K562 (cell line): ENCODE results near the gene SYCN. TPM values are rescaled to one million over a fixed set of nuclear protein-coding genes. Genes with fewer than 3 reads are reported as not detected.
A peak's percentile ranks its signal among the peaks of the same experiment; 100 is the strongest.

Experiments used
- ATAC-seq: fragments of 200-7000 bp; cut with Tn5 transposase; 3 replicates; pipeline ENCODE4 v1.9.1; 2020; ENCODE audit warnings: moderate library complexity
- BruUV-seq: library from RNA; stranded (reverse); fragments of 400-500 nt; replicated peaks from 2 replicates; lab custom pipeline; 2021; lab: Mats Ljungman, UMichigan
- CTCF ChIA-PET: fragments of 300-600 bp; formaldehyde crosslinking; extraction: SDS; loops from one replicate; lab custom pipeline; 2021; ENCODE audit warnings: low intra/inter-chr PET ratio; lab: Yijun Ruan, JAX
- POLR2A ChIA-PET: fragments of 300-600, 350-650 bp; sonication (Branson Sonifier 250); formaldehyde crosslinking; extraction: SDS; loops from one replicate; lab custom pipeline; 2021; ENCODE audit warnings: antibody characterized with exemption, inconsistent platforms; lab: Yijun Ruan, JAX
- DNase-seq, 4 experiments: peaks; one replicate each; pipeline versions ENCODE4 v3.0.0 to v3.0.0-alpha.2; 2011 to 2018; ENCODE audit warnings: low spot score in 3 of 4, mixed read lengths in 3 of 4; ENCODE audit errors: extremely low read depth in 1 of 4
- FAIRE-seq: peaks from 2 replicates; lab custom pipeline; 2011; peaks lifted over from hg19 to GRCh38; lab: Jason Lieb, UNC
- H2AFZ ChIP-seq: 2 replicates; pipeline ENCODE4 v1.6.0; 2011; ENCODE audit warnings: low read depth, low read length, control low read depth, inconsistent platforms
- H3K27ac ChIP-seq: fragments of 200-600 bp; 3 replicates; pipeline ENCODE4 v1.8.0; 2011; ENCODE audit warnings: low read depth, mild to moderate bottlenecking, control low read depth, inconsistent platforms, low read length, moderate library complexity, mixed read lengths; ENCODE audit errors: extremely low read depth
- H3K27me3 ChIP-seq, 2 experiments: fragments of 300-600 bp in 1 of 2; 2 replicates in 1 of 2; 3 replicates in 1 of 2; pipeline versions ENCODE4 v1.6.0 to v1.8.0; 2011; ENCODE audit warnings: inconsistent platforms in 2 of 2, low read length in 2 of 2, mild to moderate bottlenecking in 1 of 2, mixed read lengths in 1 of 2, moderate library complexity in 1 of 2; ENCODE audit not compliant: control insufficient read depth in 2 of 2, insufficient read depth in 2 of 2
- H3K36me3 ChIP-seq: fragments of 300-600 bp; 3 replicates; pipeline ENCODE4 v1.8.0; 2011; ENCODE audit warnings: mild to moderate bottlenecking, low read length, inconsistent platforms; ENCODE audit not compliant: control insufficient read depth, insufficient read depth
- H3K4me1 ChIP-seq, 2 experiments: fragments of 200-600 bp in 1 of 2; replicated peaks in 1 of 2; 2 replicates in 1 of 2; 3 replicates in 1 of 2; pipeline versions ENCODE4 v1.5.1 to v1.8.0; 2011; ENCODE audit warnings: inconsistent platforms in 2 of 2, low read length in 2 of 2, mild to moderate bottlenecking in 1 of 2, mixed read lengths in 1 of 2, moderate library complexity in 1 of 2; ENCODE audit not compliant: control insufficient read depth in 2 of 2, insufficient read depth in 2 of 2
- H3K4me2 ChIP-seq: 2 replicates; pipeline ENCODE4 v1.6.1; 2011; ENCODE audit warnings: low read length, control low read depth, inconsistent platforms, mixed read lengths; ENCODE audit not compliant: insufficient read depth
- H3K4me3 ChIP-seq: fragments of 200-600 bp; sonication (generic), shearing (Covaris generic); 2 replicates; pipeline ENCODE4 v1.5.1; 2016; ENCODE audit warnings: control low read depth, inconsistent platforms
- H3K79me2 ChIP-seq: fragments of 200-600 bp; 3 replicates; pipeline ENCODE4 v1.8.0; 2011; ENCODE audit warnings: low read length, inconsistent platforms; ENCODE audit not compliant: control insufficient read depth, insufficient read depth
- H3K9ac ChIP-seq, 2 experiments: 2 replicates each; pipeline versions ENCODE4 v1.6.0 to v1.6.1; 2011; ENCODE audit warnings: low read depth in 2 of 2, low read length in 2 of 2, control low read depth in 1 of 2, inconsistent platforms in 1 of 2, mild to moderate bottlenecking in 1 of 2, mixed read lengths in 1 of 2; ENCODE audit not compliant: insufficient read depth in 1 of 2
- H3K9me1 ChIP-seq: one replicate; pipeline ENCODE4 v1.6.0; 2011; ENCODE audit warnings: inconsistent platforms, mild to moderate bottlenecking, low read length, moderate library complexity; ENCODE audit not compliant: control insufficient read depth, insufficient read depth
- H3K9me3 ChIP-seq: replicated peaks from 2 replicates; pipeline ENCODE4 v1.5.1; 2011; ENCODE audit warnings: low read depth, low read length, inconsistent platforms; ENCODE audit not compliant: control insufficient read depth, insufficient read depth
- H4K20me1 ChIP-seq: replicated peaks from 2 replicates; pipeline ENCODE4 v1.6.1; 2011; ENCODE audit warnings: low read length, inconsistent platforms, mixed read lengths; ENCODE audit not compliant: control insufficient read depth, insufficient read depth
- HDAC3 ChIP-seq: fragments of 450-650 bp; IDR thresholded peaks from 2 replicates; pipeline ENCODE4 v1.6.1; 2018; ENCODE audit warnings: borderline replicate concordance, mild to moderate bottlenecking, moderate library complexity; ENCODE audit not compliant: partially characterized antibody
- HNRNPH1 ChIP-seq: fragments of 200-400 bp; formaldehyde crosslinking; optimal IDR thresholded peaks from 2 replicates; pipeline ENCODE3; 2017; ENCODE audit warnings: low read depth, mild to moderate bottlenecking, low read length, moderate library complexity
- NCOA1 ChIP-seq: fragments of 450-650 bp; IDR thresholded peaks from 2 replicates; pipeline ENCODE4 v1.6.1; 2016; ENCODE audit warnings: low read depth
- SRSF3 ChIP-seq: fragments of 200-400 bp; formaldehyde crosslinking; IDR thresholded peaks from 2 replicates; pipeline ENCODE4 v1.6.1; 2016; ENCODE audit warnings: mild to moderate bottlenecking, low read length, moderate library complexity; ENCODE audit not compliant: insufficient read depth
- TAF9B ChIP-seq: fragments of 450-650 bp; IDR thresholded peaks from 2 replicates; pipeline ENCODE4 v1.6.1; 2018; ENCODE audit warnings: mild to moderate bottlenecking; ENCODE audit not compliant: partially characterized antibody
- ZNF766 ChIP-seq: fragments of 200-800 bp; sonication (Bioruptor generic); conservative IDR thresholded peaks from 2 replicates; pipeline ENCODE4 v1.6.1; 2016; ENCODE audit warnings: missing genetic modification characterization, missing compliant biosample characterization
- WGBS: fragments of 100-300 bp; shearing (Covaris generic); methylation state at CpG from one replicate; pipeline ENCODE4 v1.1.6; 2016; ENCODE audit warnings: low coverage, mixed read lengths; ENCODE audit not compliant: insufficient coverage; ENCODE audit errors: missing lambda C conversion rate; 5-methylcytosine and 5-hydroxymethylcytosine counted together
- in situ Hi-C: fragments of 300-500 bp; cut with MboI; formaldehyde crosslinking; loops from 4 replicates; pipeline ENCODE4 v1.15.0; 2018; ENCODE audit warnings: inconsistent platforms, mixed read lengths
- intact Hi-C: fragments of 100-400 bp; cut with micrococcal nuclease; formaldehyde crosslinking; loops from 2 replicates; pipeline ENCODE4 v1.14.2; 2022
- polyA plus RNA-seq, 8 experiments: library from polyadenylated mRNA; depleted of rRNA in 4 of 8; stranded (reverse) in 5 of 8; unstranded in 3 of 8; fragments of >200 nt; fragmentation: Nextera tagmentation in 2 of 8; fragmentation: Illumina TruSeq in 1 of 8; extraction: Ambion mirVana in 2 of 8; extraction: Trizol in 1 of 8; gene quantifications; 2 replicates each; pipeline versions ENCODE4 v1.2.1 to v1.2.3, GENCODE V29; 2011 to 2014; ENCODE audit warnings: inconsistent platforms in 1 of 8, missing spikeins in 1 of 8
- total RNA-seq, 7 experiments: library from RNA; depleted of rRNA in 6 of 7; stranded (reverse); fragments of >200 nt in 6 of 7; fragmentation: Illumina TruSeq in 2 of 7; extraction: Trizol in 2 of 7; gene quantifications; 2 replicates each; pipeline versions ENCODE4 v1.2.1 to v1.2.3, GENCODE V29; 2011 to 2021; ENCODE audit warnings: low replicate concordance in 1 of 7
- TF ChIP-seq, protein P1 (sequence below): fragments of 250-450 bp; sonication (Bioruptor Pico); IDR thresholded peaks from 2 replicates; pipeline ENCODE4 v1.8.0; 2022; ENCODE audit warnings: moderate library complexity, mild to moderate bottlenecking, inconsistent platforms
- TF ChIP-seq, protein P2 (sequence below): fragments of 250-450 bp; sonication (Bioruptor Pico); IDR thresholded peaks from 2 replicates; pipeline ENCODE4 v1.4.0; 2020
- TF ChIP-seq, protein P3 (sequence below), 2 experiments: IDR thresholded peaks; 2 replicates each; pipeline ENCODE4 v1.6.1; 2012; ENCODE audit warnings: improper control_type of control experiment in 2 of 2, low read depth in 2 of 2, low read length in 2 of 2, borderline replicate concordance in 1 of 2
- TF ChIP-seq, protein P4 (sequence below): fragments of 150-350 bp; IDR thresholded peaks from 2 replicates; pipeline ENCODE4 v1.6.1; 2014; ENCODE audit warnings: low read depth, mild to moderate bottlenecking, low read length, borderline replicate concordance

SYCN gene
- total and polyA plus RNA-seq, 9 of the 15 experiments (the other 6 are each of a cell fraction or from before 2014, with no cell fraction given), result not detected

DNA sequence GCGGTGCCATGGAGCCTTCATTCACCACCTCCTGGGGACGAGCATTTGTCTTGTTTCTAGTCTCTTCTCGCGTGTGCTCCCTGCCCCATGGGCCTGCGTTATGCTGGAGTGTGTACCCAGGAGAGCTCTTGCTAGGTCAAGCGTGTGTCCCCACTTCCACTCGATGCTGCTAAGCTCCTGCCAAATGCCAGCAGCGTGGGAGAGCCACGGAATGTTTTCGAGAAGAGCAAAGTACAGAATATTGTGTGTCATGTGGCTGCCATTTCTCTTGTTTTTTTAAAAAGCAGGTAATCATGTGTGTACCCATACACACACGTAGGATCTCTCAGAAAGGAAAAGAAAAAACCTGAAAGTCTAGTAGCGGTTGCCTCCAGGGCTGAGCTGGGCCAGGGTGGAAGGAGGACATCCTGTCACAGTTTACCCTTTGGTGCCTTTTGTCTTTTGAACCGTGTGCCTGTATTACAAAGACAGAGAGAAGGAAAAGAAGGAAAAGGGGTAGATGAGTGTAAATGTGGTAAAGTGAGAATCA lies 49.9 kb downstream of the SYCN start:
- peaks cover 5% of the 10 kb centered on the region; the same call in 1 of the 3 replicates for H3K36me3 ChIP-seq
- H3K9me1 ChIP-seq, result peaks cover 7% of the 10 kb centered on the region
- no peaks in the 10 kb centered on the region for H3K9me3 ChIP-seq
- ATAC-seq (no peak), DNase-seq (no peak), FAIRE-seq (no peak)
- CTCF ChIA-PET, result no interaction called here
- peaks cover 43 to 67% of the 10 kb centered on the region in 2 experiments for H3K4me1 ChIP-seq
- intact Hi-C loops, result no loop called here
- POLR2A ChIA-PET, result interaction anchor here (2.4 kb wide), 1 partner anchor 9 kb away, joined by 13 read pairs; no protein-coding TSS in a partner anchor
- in situ Hi-C loops, result no loop called here
- H3K4me3 ChIP-seq, result no peak overlapping the region
- peaks cover 19% of the 10 kb centered on the region for H4K20me1 ChIP-seq
- H3K4me2 ChIP-seq, result no peak overlapping the region
- H3K79me2 ChIP-seq, result peaks cover 52% of the 10 kb centered on the region
- H2AFZ ChIP-seq, result no peak overlapping the region
- peak overlapping the region in 1 of 2 experiments; percentile 54; a peak in 1 of 4 replicates for H3K9ac ChIP-seq
- WGBS, result 83% methylated on average over 13 of the region's 13 CpGs
- 0 out of 3 replicates have a peak overlapping the region, but pooled peaks have one; percentile 4 for H3K27ac ChIP-seq
- no TSS peak for BruUV-seq
- no peaks in the 10 kb centered on the region for H3K27me3 ChIP-seq
- TF ChIP-seq, protein P1, sequence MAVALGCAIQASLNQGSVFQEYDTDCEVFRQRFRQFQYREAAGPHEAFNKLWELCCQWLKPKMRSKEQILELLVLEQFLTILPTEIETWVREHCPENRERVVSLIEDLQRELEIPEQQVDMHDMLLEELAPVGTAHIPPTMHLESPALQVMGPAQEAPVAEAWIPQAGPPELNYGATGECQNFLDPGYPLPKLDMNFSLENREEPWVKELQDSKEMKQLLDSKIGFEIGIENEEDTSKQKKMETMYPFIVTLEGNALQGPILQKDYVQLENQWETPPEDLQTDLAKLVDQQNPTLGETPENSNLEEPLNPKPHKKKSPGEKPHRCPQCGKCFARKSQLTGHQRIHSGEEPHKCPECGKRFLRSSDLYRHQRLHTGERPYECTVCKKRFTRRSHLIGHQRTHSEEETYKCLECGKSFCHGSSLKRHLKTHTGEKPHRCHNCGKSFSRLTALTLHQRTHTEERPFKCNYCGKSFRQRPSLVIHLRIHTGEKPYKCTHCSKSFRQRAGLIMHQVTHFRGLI, result no peak
- TF ChIP-seq HDAC3 (no peak), TAF9B (no peak), HNRNPH1 (no peak), SRSF3 (no peak), ZNF766 (CRISPR knock-in tag) (no peak), NCOA1 (no peak)
- TF ChIP-seq, protein P2, sequence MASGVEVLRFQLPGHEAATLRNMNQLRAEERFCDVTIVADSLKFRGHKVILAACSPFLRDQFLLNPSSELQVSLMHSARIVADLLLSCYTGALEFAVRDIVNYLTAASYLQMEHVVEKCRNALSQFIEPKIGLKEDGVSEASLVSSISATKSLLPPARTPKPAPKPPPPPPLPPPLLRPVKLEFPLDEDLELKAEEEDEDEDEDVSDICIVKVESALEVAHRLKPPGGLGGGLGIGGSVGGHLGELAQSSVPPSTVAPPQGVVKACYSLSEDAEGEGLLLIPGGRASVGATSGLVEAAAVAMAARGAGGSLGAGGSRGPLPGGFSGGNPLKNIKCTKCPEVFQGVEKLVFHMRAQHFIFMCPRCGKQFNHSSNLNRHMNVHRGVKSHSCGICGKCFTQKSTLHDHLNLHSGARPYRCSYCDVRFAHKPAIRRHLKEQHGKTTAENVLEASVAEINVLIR, result no peak
- TF ChIP-seq, protein P3, sequence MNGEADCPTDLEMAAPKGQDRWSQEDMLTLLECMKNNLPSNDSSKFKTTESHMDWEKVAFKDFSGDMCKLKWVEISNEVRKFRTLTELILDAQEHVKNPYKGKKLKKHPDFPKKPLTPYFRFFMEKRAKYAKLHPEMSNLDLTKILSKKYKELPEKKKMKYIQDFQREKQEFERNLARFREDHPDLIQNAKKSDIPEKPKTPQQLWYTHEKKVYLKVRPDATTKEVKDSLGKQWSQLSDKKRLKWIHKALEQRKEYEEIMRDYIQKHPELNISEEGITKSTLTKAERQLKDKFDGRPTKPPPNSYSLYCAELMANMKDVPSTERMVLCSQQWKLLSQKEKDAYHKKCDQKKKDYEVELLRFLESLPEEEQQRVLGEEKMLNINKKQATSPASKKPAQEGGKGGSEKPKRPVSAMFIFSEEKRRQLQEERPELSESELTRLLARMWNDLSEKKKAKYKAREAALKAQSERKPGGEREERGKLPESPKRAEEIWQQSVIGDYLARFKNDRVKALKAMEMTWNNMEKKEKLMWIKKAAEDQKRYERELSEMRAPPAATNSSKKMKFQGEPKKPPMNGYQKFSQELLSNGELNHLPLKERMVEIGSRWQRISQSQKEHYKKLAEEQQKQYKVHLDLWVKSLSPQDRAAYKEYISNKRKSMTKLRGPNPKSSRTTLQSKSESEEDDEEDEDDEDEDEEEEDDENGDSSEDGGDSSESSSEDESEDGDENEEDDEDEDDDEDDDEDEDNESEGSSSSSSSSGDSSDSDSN (IDR thresholded peaks at IDR 0.05; ENCODE audit: borderline replicate concordance in 1 of 2, low read depth in 2 of 2, low read length in 2 of 2), result no peak
- TF ChIP-seq, protein P4, sequence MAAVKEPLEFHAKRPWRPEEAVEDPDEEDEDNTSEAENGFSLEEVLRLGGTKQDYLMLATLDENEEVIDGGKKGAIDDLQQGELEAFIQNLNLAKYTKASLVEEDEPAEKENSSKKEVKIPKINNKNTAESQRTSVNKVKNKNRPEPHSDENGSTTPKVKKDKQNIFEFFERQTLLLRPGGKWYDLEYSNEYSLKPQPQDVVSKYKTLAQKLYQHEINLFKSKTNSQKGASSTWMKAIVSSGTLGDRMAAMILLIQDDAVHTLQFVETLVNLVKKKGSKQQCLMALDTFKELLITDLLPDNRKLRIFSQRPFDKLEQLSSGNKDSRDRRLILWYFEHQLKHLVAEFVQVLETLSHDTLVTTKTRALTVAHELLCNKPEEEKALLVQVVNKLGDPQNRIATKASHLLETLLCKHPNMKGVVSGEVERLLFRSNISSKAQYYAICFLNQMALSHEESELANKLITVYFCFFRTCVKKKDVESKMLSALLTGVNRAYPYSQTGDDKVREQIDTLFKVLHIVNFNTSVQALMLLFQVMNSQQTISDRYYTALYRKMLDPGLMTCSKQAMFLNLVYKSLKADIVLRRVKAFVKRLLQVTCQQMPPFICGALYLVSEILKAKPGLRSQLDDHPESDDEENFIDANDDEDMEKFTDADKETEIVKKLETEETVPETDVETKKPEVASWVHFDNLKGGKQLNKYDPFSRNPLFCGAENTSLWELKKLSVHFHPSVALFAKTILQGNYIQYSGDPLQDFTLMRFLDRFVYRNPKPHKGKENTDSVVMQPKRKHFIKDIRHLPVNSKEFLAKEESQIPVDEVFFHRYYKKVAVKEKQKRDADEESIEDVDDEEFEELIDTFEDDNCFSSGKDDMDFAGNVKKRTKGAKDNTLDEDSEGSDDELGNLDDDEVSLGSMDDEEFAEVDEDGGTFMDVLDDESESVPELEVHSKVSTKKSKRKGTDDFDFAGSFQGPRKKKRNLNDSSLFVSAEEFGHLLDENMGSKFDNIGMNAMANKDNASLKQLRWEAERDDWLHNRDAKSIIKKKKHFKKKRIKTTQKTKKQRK, result no peak
